ENCODE measurements around the gene ACAP2. TPM values are rescaled to one million over a fixed set of nuclear protein-coding genes. Genes with fewer than 3 reads are reported as not detected.

Gene ACAP2
- polyA plus RNA-seq, 2 of the 4 experiments (the other 2 are of a cell fraction) = 7.8 to 26.0 TPM

- ATAC-seq = no peak
- POLR2A ChIA-PET = interaction anchor here (1.5 kb wide), 1 partner anchor 269 kb away, joined by 4 read pairs; the partner anchor contains the start of gene PPP1R2
Measured at GRCh38 chr3:195274259-195274966, 168.4 kb downstream of the ACAP2 start.

GRCh38 chr3:195271410-195272243 is 171.2 kb downstream of the ACAP2 start:
- peak; percentile 81 to 89 for ATAC-seq
- CTCF ChIA-PET = interaction anchor here (0.6 to 8.3 kb wide), 54 partner anchors 9 to 927 kb away, joined by 3 to 186 read pairs (median 4); partner anchors contain the start of genes LSG1 and PPP1R2
- TF ChIP-seq EHF (CRISPR knock-in tag; IDR thresholded peaks at IDR 0.05) (no peak), RNF2 (IDR thresholded peaks at IDR 0.05; ENCODE audit: borderline replicate concordance, low read depth) (no peak), NFE2L2 (conservative IDR thresholded peaks at IDR 0.05; ENCODE audit: low read length) (no peak), SMC3 (IDR thresholded peaks at IDR 0.05) (peak; percentile 96), USF2 (IDR thresholded peaks at IDR 0.05) (peak; percentile 70), ESRRA (IDR thresholded peaks at IDR 0.05; ENCODE audit: borderline replicate concordance, low read length) (no peak), MYC (IDR thresholded peaks at IDR 0.05; ENCODE audit: borderline replicate concordance, low read length) (no peak), TFCP2L1 (CRISPR knock-in tag; IDR thresholded peaks at IDR 0.05) (no peak), ELK1 (IDR thresholded peaks at IDR 0.05; ENCODE audit: low read depth, low read length) (no peak), MAX (IDR thresholded peaks at IDR 0.05) (peak; percentile 61; the same call in 1 of the 2 replicates), ZFP36 (IDR thresholded peaks at IDR 0.05; ENCODE audit: borderline replicate concordance, partially characterized antibody) (no peak), BHLHE40 (IDR thresholded peaks at IDR 0.05; ENCODE audit: low read depth, low read length) (0 out of 2 replicates have a peak, but pooled peaks have one; percentile 9), TP53 (CRISPR knock-in tag; IDR thresholded peaks at IDR 0.05) (no peak), CHD4 (IDR thresholded peaks at IDR 0.05; ENCODE audit: borderline replicate concordance) (no peak), CTCF (IDR thresholded peaks at IDR 0.05) (peak; percentile 93)

More at GRCh38 chr3:195274259-195274966, 168.4 kb downstream of the ACAP2 start:
- WGBS (ENCODE audit: missing lambda C conversion rate) = 38% methylated on average over 1 of the region's 1 CpG
- DNase-seq (ENCODE audit: low read depth in 1 of 2, low spot score in 1 of 2) (no peak), FAIRE-seq (no peak)
- Histone ChIP-seq H3K4me1 (peaks cover 9% of the 10 kb centered on the region), H3K4me2 (no peak overlapping the region), H3K9me3 (no peaks in the 10 kb centered on the region), H3K27ac (no peak overlapping the region), H3K4me3 (no peak overlapping the region)
- no peak for TF ChIP-seq KDM1A (IDR thresholded peaks at IDR 0.05; ENCODE audit: low read depth)
- no peak for TF ChIP-seq SMC3 (IDR thresholded peaks at IDR 0.05)
- TF ChIP-seq GATA3 (IDR thresholded peaks at IDR 0.05; ENCODE audit: borderline replicate concordance) = no peak
- no peak for TF ChIP-seq ZC3H11A (IDR thresholded peaks at IDR 0.05)
- no peak for TF ChIP-seq FOXS1 (CRISPR knock-in tag; IDR thresholded peaks at IDR 0.05)
- TF ChIP-seq FOSB (CRISPR knock-in tag; IDR thresholded peaks at IDR 0.05) = no peak
- no peak for TF ChIP-seq HES2 (IDR thresholded peaks at IDR 0.05)
- TF ChIP-seq USF2 (IDR thresholded peaks at IDR 0.05) = no peak
- TF ChIP-seq MAZ (IDR thresholded peaks at IDR 0.05; ENCODE audit: borderline replicate concordance, low read depth, low read length) = no peak
- no peak for TF ChIP-seq POLR2A (IDR thresholded peaks at IDR 0.05; ENCODE audit: low read length)
- no peak for TF ChIP-seq NR3C1 (IDR thresholded peaks at IDR 0.05)
- TF ChIP-seq ELK1 (IDR thresholded peaks at IDR 0.05; ENCODE audit: low read depth, low read length) = no peak
- TF ChIP-seq ATOH8 (CRISPR knock-in tag; IDR thresholded peaks at IDR 0.05; ENCODE audit: low read depth) = no peak
- TF ChIP-seq JUN (IDR thresholded peaks at IDR 0.05) = no peak
- CTCF ChIA-PET = interaction anchor here (0.6 to 8.3 kb wide), 2 partner anchors 52 to 246 kb away, joined by 5 to 186 read pairs; no protein-coding TSS in a partner anchor

More at GRCh38 chr3:195271410-195272243, 171.2 kb downstream of the ACAP2 start:
- Histone ChIP-seq H3K4me1 (peaks cover 12% of the 10 kb centered on the region), H3K4me2 (peak overlapping the region; percentile 95), H3K27ac (peak overlapping the region; percentile 87 to 99), H3K9me3 (no peaks in the 10 kb centered on the region), H3K4me3 (peak overlapping the region; percentile 69)
- POLR2A ChIA-PET = interaction anchor here (1.6 to 2.5 kb wide), 5 partner anchors 11 to 600 kb away, joined by 3 to 18 read pairs (median 13); partner anchors contain the start of genes ACAP2, LSG1 and PPP1R2
- FAIRE-seq = no peak
- peak; percentile 65 to 82 for DNase-seq (ENCODE audit: low read depth in 1 of 2, low spot score in 1 of 2)
- 2% methylated on average over 13 of the region's 30 CpGs for WGBS (ENCODE audit: missing lambda C conversion rate)

All from A549 (cell line).